ENCODE data around the gene RAB37.
A peak's percentile ranks its signal among the peaks of the same experiment; 100 is the strongest.

The RAB37 gene, protein sequence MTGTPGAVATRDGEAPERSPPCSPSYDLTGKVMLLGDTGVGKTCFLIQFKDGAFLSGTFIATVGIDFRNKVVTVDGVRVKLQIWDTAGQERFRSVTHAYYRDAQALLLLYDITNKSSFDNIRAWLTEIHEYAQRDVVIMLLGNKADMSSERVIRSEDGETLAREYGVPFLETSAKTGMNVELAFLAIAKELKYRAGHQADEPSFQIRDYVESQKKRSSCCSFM

DNA sequence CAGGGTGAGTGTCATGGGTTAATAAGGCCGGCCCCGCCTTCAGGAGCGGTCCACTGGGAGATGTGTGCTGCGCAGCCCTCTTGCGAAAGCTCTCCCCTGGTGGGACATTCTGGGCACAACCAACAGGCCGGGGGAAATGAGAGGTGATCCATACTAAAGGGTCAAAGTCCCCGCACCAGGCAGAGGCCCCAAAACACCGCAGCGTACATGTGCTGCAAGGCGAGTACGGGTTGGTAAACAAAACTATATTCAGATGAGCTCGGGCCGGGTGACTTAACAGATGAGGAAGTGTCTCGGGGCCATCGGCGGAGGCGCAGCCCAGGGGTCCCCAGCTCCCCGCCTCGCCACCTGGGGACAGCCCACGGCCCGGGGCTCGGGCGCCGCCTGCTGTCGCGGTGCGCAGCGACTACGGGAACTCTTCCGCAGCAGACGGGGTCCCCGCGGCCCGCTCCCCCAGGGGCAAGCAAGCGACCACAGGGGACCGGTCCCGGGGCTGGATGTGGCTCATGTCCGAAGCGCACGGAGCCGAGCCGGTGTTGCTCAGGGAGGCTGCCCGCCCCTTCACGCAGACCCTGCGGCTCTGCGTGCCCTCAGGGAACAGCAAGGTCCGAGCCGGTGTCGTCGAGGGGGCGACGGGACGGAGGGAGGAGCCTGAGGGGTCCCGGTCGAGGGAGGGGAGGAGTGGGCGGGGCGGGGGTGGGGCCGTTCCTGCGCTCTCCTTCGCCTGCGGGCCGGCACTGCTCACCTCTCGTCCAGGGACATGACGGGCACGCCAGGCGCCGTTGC is at the start of gene RAB37:
Gene RAB37, plus strand, starts transcription at position 744 of the 786 bp plus-strand sequence. Its CDS starts 17 bp downstream, at position 761.
- DNase-seq, result peak; percentile 56

DNA sequence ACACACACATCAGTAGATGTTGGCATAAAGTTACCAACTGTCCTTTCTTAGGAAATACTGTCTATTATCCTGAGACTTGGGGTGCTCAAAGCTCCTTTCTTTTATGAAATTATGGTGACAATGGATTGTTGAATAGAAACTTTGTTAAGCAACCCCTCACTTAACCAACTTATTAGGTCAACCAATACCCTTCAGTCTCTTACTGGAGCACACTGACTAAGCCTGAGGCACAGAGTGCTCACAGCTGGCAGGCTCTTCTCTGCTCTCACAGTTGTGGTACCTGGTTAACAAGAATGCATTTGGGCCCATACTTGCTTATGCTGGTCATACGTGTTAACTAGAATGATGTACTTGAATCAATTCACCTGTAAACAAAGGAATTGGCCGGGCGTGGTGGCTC is 49.2 kb upstream of the RAB37 start:
- DNase-seq, result no peak

DNA sequence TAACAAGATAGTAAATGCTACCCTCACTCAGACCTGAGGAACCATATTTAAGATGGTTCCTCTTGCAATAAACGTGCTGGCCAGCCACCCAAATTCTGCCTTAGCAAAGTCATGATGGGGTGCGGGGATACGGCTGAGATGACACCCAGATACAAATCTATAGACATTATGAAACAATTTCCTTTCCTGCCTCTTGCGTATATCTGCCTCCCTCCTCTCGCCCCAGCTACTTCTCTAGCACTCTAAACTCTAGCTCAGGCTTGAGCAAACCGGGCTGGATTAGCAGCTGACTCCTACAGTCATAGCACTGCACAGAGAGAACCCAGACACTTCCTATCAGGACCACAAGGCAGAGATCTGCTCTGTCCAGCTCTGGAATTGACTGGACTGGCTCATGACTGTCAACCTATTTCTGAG is 46.6 kb upstream of the RAB37 start:
- peak; percentile 95 for DNase-seq

DNA sequence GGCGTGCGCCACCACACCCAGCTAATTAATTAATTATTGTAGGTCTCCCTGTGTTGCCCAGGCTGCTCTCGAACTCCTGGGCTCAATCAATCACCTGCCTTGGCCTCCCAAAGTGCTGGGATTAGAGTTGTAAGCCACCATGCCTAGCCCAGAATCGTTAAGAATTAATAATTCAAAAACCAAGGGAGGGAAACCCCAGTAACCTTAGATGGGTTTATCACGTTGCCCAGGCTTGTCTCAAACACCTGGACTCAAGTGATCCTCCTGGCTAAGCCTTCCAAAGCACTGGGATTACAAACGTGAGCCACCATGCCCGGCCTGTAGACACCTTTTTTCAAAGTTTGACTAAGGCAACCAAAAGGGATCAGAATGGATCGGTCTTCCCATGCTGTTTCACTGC is 45.9 kb upstream of the RAB37 start:
- no peak for DNase-seq

DNA sequence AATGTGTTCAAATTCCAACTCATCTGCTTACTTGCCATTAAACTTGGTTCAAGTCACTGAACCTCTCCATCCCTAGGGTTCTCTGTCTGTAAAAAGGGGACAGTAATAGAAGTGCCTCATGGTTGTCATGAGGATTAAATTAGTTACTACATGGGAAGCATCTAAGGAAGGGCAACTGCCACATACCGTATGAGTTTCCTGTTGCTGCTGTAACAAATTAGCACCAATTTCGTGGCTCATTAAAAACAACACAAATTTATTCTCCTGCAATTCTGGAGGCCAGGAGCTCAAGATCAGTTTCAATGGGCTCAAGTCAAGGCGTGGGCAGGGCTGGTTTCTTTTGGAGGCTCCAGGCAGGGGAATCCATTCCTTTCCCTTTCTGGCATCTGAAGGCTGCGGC is 43.0 kb upstream of the RAB37 start:
- DNase-seq, result no peak

DNA sequence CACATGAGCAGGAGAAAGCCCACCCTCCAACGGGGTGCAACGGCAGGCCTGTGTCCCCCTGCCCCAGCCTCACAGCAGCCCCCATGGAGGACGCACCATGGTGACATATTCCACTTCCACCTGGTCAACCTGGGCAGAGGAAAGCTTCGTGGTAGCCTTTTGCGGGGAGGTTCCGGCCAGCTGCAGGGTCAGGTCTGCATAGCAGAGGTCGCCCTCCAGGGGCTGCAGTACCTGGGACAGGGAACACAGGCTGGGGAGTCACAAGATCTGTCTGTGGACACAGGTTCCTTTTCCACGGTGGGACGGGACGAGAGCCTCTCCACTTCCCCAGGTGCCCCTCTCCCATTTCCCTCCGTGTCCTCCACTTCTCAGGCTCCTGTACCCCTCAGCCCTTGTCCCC is 41.4 kb upstream of the RAB37 start:
- DNase-seq, result no peak

DNA sequence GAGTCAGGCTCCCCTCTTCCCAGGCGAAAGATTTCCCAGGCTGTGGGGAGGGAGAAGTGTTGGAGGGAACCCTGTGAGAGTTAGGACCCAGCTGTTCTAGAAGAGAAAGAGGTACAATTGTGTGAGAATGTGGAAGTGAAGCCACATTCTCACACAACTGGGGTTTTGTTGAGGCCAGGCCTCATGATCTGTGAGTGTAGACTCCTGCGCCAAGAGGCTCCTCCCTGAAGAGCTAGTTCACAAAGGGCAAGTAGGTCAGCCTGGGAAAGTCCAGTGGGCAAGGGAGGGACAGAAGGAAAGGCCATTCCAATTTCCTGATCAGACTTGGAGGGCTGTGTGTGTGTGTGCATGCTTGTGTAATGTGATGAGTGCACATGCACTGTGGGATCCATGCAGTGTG is 39.5 kb upstream of the RAB37 start:
- no peak for DNase-seq

DNA sequence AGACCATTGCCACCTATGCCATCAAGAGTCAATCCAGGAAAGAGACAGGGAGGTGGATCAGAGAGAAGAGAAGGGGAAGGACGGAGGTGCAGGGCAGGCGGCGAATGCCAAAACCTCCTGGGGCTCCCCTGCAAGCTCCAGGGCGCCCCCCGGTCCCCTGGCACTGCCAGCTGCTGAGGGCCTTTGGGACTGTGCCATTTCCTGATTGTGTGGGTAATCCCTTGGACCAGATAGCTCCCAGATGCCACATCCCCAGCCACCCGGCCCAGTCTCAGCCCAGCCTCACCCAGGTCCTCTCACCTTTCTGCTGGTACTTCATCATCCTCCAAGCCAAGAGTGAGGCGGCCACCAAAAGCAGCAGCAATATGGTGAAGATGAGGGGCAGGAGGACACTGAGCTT is 39.0 kb upstream of the RAB37 start:
- no peak for DNase-seq

DNA sequence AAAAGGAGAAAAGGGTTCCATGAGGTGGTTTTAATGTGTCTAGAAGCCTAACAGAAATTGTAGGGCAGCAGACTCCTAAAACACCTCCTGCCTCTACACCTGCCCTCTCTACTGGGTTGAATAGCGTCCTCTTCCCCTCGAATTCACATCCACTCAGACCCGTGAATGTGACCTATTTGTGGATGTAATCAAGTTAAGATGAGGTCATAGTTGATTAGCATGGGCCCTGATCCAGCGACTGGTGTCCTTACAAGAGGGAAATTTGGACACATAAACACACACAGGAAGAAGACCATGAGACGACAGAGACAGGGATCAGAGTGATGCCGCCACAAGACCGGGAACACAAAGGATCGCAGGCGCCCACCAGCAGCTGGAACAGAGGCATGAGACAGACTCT is 37.8 kb upstream of the RAB37 start:
- DNase-seq, result no peak

DNA sequence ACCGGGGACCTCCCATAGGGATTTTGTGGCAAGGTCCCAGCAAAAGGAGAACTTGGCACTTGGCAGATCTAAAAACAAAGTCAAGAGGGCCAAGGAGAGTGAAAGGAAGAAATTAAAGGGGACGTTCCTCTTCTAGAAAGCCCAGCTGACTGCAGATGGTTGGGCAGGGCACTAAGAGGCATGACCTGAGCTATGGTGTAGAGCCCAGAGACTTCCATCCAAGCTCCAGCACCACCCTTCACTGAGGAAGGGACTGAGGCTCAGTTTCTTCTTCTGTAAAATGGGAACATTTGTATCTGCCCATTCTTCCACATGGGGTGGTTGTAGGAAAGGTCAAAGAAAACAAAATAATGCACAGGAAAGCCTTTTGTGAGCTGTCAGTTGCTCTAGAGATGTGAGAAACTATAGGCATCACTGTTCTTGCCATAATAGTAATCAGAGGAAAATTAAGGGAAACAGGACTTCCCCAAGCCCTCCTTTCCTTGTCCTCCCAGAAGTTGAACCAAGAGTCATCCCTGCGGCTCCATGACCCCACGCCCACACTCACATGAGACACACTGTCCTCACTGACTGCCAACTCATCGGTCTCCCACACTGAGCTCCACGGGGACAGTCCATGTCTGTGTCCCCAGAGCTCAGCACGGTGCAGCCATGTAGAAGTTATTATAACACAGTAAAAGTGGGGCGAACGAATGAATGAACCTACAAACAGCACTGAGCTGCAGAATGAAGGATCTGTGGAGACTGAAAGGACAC is 34.8 kb upstream of the RAB37 start:
- no peak for DNase-seq

DNA sequence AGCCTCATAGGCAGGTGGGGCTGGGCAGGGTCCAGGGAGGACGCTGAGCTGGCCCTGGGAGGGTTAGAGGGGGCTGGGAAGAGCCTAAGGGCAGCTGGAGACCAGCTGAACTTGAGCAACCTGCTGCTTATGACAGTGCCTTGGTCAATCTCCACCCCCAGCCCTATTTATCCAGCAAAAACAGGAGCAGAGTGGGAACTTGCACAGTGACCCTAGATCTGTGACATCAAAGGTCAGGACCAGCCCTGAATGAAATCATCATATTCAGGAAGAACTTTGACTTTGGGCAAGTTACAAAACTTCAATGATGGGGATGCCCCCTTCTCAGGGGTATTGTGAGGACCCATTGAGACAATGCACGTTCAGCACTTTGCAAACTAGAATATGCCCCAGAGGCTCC is 33.7 kb upstream of the RAB37 start:
- no peak for DNase-seq

DNA sequence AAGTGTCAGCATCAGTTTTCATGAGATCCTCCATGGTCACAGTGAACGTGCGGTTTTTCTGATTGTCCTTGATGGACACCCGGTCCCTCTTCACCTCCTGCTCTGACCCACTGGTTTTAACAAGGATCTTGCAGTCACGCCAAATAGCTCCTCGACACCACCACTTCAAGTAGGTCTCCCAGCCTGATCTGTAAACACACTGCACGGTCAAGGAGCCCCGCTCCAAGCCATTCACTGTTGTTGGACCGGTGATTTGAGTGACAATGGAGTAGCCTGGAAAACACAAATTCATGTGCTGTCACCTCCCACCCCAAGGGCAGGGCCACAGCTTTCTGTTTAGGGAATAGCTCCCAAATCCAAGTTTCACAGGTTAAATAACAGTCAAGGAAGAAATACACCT is 32.5 kb upstream of the RAB37 start:
- DNase-seq, result no peak

DNA sequence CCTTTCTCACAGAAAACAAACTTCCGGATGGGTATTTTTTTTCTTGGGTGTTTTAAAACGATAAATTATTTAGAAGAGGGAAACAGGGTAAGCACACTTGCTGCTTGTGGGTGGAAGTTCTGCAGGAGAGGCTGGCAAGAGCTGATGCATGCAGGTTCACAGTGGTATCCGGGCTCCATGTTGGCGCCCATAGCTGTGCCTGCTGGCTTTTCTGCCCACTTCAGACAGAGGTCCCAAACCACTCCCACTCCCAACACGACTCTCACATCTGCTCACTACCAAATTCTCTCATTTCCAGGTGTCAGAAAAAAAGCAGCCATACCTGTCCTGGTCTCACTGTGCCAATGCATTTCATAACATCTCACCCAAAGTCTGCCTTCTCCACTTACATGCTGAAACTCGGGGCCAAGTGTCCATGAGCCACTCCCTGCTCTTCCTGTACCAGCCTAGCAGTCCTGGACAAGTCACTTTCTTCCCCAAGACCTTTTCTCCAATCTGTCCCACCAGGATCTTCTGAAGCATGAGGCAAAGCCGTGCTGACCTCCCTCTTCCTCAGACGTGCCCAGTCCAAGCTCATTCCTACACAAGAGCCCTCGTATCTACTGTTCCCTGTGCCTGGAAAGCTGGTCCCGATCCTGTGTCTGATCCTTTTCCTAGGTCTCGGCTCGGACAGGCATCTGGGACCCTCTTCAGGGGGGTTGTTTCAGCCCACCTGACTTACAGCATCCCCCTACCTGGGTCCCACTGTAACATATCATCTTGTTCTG is 25.8 kb upstream of the RAB37 start:
- no peak for DNase-seq

DNA sequence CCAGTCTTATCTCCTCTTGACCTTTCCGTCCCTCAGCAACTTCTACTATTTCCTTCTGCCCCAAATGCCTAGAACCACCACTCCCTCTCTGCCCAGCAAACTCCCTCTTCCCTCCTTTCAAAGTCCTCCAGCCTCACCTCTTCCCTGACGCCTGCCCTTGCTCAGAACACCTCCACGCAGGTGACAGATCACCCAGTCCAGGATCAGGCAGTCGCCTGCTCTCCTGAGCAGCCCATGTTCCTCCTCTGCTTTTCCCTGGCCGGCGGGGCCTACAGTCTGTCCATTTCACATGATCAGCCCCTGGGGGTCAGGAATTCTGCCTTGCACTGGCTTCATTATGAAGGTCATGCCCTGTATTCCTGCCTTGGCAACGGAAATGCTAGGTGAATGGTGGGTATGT is 24.8 kb upstream of the RAB37 start:
- DNase-seq, result no peak

DNA sequence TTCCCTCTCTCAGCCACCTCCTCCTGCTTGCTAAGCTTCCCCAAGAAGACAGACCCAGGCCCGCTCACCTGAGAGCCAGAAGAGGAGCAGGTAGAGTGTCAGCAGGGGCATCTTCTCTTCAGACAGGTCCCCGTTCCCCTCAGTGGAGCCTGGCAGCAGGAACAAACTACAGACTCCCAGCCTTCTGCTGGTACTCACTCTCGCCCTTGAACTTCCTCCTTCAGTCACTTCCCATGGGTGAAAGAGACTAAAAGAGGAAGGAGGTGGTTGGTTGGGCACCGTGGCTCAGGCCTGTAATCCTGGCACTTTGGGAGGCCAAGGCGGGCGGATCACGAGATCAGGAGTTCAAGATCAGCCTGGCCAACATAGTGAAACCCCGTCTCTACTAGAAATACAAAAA is 24.3 kb upstream of the RAB37 start, which contains the start of gene CD300LF:
Gene CD300LF, minus strand, starts transcription at position 168 of the 400 bp plus-strand sequence. Its CDS starts 57 bp downstream, at position 111.
- peak; percentile 62 for DNase-seq

DNA sequence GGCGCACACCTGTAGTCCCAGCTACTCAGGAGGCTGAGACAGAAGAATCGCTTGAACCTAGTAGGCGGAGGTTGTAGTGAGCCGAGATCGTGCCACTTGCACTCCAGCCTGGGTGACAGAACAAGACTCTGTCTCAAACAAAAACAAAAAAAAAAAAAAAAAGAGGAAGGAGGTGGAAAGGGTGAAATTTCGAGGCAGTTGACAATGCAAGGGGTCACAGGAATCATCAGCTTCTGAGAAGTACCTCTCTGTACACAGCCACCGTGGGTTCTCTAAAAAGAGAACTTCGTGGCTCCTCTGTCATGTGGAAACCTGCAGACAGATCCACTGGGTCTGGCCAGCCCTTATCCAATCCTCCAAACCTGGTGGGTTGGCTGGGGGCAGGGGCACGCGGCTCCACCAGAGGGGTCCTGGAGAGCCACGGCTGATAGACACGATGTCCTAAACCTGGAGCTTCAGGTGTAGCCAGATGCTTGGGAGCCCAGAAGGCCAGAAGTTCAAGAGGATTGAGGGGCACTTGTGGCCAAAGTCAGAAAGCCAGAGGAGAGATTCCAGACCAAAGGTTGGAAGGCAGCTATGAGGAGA is 23.8 kb upstream of the RAB37 start:
- no peak for DNase-seq

DNA sequence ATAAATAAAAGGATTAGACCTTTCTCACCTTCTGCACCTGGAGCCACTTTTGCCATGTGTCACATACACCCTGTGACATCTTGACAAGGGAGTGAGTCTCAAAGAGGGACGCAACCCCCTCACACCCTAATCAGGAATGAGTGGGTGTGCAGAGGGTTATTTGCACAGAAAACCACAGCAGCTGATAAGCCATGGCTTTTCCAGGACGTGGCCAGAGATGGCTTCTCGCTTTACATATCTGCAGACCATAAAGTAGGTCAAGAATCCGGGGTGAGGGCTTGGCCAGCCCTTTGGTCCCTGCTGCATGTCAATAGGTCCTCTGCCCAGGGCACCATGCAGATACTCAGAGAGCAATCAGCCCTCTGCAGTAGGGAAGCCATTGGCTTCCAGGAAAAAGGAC is 21.9 kb upstream of the RAB37 start:
- no peak for DNase-seq

DNA sequence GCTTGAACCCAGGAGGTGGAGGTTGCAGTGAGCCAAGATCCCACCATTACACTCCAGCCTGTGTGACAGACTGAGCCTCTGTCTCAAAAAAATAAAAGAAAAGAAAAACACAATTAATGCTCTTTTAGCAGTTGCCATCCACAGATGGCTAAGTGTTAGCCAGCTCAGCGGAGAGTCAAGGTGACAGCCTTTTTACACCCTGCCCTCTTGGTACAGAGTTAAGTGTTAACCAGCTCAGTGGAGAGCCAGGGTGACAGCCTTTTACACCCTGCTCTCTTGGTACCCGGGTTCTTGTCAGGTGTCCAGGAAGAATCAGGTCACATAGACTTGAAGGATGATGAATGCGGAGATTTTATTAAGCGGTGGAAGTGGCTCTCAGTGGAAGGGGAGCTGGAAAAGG is 16.6 kb upstream of the RAB37 start:
- no peak for DNase-seq

DNA sequence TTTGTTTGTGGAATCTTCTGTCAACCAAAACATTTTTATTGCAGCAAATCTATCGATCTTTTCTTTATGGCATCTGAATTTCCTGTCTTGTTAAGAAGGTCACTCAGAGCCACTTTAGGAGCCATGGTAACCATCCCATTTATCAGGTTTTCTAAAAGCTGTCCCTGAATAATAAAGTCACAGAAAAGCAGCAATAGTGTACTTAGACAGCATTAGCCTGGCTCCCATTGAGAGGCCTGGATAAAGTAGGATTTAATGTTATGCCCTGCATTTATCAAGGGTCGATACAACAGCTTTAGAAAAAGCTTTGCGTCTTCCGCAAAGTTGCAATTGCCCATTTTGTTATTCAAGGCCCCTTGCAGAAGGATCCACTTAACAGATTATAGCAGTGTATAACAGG is 14.3 kb upstream of the RAB37 start:
- DNase-seq, result no peak

DNA sequence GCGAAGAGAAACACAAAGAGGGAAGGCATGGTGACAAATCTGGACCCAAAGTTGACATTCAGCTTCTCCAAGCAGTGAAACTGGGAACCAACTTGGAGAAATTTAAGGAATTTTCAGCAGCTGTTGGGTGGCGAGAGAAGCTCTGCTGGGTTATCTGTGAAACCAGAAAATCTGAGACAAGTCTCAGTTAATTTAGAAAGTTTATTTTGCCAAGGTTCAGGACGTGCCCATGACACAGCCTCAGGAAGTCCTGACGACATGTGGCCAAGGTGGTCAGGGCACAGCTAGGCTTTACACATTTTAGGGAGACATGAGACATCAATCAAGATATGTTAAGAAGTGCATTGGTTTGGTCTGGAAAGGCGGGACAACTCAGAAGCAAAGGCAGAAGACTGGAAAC is 13.2 kb upstream of the RAB37 start:
- no peak for DNase-seq

DNA sequence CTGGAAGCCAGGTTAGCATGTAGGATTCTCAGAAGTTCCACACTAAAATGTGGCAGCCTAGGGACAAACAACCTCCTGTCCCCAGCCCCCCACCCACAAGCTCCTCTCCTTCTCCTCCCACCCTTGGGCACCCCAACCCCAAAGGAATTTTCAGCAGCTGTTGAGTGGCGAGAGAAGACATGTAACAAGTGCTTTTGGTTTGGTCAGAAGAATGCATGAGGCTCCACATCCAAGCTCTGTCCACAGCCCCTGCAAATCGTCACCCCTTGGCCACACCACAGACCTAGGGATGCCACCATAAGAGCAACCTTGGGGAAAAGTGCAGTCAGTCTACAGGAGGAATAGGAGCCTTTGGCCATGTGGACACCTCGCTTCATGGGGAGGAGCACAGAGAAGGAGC is 11.9 kb upstream of the RAB37 start:
- no peak for DNase-seq

DNA sequence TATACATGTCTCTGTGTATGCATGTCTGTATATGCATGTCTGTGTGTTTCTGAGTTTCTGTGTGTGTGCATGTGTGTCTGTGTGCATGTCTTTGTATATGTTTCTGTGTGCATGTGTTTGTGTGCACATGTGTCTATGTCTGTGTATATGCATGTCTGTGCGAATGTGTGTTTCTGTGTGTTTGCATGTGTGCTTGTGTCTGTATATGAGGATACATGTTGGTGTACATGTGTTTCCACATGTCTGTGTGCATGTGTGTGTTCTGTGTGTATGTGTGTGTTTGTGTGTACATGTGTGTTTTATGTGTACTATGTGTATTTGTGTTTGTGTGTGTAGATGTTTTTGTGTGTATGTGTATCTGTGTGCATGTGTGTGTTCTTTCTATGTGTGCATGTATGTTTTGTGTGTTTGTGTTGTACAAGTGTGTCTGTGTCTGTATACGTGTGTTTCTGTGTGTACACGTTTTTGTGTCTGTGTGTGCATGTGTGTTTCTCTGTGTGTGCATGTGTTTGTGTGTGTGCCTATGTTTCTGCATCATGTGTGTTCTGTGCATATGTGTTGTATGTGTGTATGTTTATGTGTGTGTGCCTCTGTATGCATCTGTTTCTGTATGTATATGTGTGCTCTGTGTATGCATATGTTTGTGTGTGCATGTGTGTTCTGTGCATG is 8.9 kb upstream of the RAB37 start:
- DNase-seq, result no peak
